ENCODE measurements around the gene LINC00237.
A peak's percentile ranks its signal among the peaks of the same experiment; 100 is the strongest.

LINC00237 gene

GRCh38 chr20:21125849-21126580 lies 19.9 kb upstream of the LINC00237 start, which contains the start of gene KIZ:
Gene KIZ, plus strand, starts transcription at chr20:21126082. Its CDS starts 34 bp downstream, at chr20:21126116.
- peak; percentile 98 for DNase-seq (ENCODE audit: low read depth in 2 of 2)

DNA sequence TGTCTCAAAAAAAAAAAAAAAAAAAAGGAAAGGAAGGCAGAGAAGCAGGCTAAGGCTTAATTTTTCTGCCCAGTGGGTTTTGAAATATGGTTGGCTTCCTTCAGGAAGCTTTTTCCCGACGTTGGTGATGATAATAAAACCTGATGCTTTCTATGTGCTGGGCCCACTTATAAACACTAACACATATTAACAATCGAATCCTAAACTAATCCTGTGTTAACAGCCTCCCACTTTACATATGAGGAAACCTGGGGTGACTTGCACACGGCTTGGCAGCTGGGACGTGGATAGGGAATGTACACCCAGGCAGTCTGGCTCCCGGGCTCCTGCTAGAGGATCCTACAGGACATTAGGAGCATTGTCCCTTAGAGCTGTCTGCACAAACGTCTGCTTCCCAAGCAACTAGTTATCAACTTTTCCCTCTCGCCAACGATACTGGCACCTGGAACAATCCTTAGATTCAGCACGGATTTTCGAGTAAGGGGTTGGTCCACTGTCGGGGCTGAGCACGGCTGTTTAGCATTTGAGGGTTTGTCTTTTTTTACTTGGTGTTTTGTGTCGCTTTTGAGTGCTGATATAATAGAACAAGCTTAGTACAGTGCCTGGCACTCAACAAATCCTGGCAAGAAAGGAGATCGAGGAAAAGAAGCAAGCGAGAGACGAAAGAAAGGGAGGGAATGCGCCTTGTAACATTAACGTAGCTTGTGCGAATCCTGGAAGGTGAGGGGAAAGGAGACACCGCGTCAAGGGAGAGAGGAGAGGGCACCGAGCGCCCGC lies 19.1 kb upstream of the LINC00237 start:
- DNase-seq (ENCODE audit: low read depth in 2 of 2), result no peak

- no peak for DNase-seq (ENCODE audit: low read depth in 2 of 2)
Measured at GRCh38 chr20:21124190-21124589, 18.0 kb upstream of the LINC00237 start.

DNA sequence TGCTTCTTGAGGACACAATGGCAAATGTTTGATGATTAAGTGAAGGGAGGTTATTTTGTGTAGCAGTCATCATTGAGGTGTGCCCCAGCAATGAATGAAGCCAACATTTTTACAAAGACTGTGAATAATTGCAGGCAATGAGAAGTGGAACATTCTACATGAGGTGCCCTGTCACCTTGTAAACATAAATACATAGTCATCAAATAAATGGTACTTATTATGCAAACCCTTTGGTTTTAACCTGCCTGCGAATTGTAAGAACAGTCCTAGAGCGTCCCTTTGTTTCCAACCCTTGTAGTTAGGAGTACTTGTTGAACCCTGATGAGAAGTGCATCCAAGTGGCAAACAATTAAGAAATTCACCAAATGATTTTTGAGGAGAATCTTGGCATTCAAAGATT lies 12.6 kb upstream of the LINC00237 start:
- DNase-seq (ENCODE audit: low read depth in 2 of 2), result no peak

DNA sequence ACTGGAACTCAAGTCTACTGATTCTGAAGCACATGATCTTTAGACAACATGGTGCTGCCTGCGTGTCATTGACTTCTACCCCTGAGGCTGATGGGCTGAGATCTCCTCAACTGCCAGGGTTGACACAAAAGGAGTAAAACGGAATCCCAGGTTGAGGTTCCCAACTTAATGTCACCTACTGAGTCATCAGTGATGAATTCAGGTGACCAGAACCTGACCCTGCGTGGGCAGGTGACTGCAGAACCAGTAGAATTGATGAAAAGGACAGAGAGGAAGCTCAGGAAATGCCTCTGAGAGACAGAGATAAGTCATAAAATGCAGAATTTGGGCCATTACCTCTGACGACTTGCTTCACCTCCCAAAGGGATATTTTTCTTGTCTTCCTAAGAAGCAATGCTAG lies 12.0 kb upstream of the LINC00237 start:
- DNase-seq (ENCODE audit: low read depth in 2 of 2), result no peak

DNA sequence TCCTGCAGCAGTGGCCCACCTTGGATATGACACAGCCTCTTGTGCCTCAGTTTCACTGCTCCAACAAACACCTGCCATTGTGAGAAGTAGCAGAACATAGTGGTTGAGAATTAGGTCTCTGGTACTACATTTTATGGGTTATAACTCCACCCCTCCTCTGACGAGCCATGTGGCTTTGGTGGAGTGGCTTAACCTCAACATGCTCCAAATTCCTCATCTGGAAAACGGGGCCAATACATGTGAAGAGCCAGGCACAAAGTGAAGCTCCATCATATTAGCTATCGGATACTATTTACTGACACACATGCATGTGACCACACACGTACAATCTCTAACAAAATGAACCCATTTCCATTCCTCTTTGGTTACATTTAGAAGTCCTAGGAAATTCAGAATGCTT lies 11.4 kb upstream of the LINC00237 start:
- DNase-seq (ENCODE audit: low read depth in 2 of 2), result no peak

DNA sequence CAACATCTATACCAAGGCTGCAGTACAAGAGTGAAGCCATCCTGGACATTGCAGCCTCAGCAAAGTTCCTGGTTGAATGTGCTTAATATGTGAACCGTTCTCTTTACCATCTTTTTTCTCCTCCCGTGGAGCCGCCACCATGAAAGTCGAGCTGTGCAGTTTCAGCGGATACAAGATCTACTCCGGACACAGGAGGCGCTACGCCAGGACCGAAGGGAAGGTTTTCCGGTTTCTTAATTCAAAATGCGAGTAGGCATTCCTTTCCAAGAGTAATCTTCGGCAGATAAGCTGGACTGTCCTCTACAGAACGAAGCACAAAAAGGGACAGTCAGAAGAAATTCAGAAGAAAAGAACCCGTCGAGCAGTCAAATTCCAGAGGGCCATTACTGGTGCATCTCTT lies 8.4 kb upstream of the LINC00237 start:
- no peak for DNase-seq (ENCODE audit: low read depth in 2 of 2)

DNA sequence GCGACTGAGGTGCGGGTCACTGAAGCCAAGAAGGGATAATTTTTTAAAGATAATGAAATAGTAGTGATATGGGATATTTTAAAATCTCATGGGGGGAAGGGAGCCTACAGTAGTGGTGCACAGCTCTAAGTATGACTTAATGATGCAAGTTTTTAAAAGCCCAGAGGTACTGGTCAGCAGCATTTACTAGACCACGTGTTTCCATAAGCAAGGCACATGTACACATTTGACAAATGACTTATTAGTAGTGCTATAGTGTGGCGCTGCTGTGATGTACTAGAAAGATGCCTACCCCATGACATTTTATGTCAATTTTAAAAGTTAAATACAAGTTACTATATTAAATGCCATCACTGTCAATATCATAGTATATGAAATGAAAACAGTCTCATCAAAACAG lies 7.5 kb upstream of the LINC00237 start:
- no peak for DNase-seq (ENCODE audit: low read depth in 2 of 2)

GRCh38 chr20:21111416-21111815 lies 5.3 kb upstream of the LINC00237 start:
- DNase-seq (ENCODE audit: low read depth in 2 of 2), result no peak

- no peak for DNase-seq (ENCODE audit: low read depth in 2 of 2)
Measured at GRCh38 chr20:21110811-21111210, 4.7 kb upstream of the LINC00237 start.

- no peak for DNase-seq (ENCODE audit: low read depth in 2 of 2)
Measured at GRCh38 chr20:21109144-21109543, 3.0 kb upstream of the LINC00237 start.

GRCh38 chr20:21105429-21106170 lies 558 bp downstream of the LINC00237 start:
- no peak for DNase-seq (ENCODE audit: low read depth in 2 of 2)

- DNase-seq (ENCODE audit: low read depth in 2 of 2), result no peak
Measured at GRCh38 chr20:21104921-21105320, 1.2 kb downstream of the LINC00237 start.

GRCh38 chr20:21104466-21104761 lies 1.7 kb downstream of the LINC00237 start:
- no peak for DNase-seq (ENCODE audit: low read depth in 2 of 2)

DNA sequence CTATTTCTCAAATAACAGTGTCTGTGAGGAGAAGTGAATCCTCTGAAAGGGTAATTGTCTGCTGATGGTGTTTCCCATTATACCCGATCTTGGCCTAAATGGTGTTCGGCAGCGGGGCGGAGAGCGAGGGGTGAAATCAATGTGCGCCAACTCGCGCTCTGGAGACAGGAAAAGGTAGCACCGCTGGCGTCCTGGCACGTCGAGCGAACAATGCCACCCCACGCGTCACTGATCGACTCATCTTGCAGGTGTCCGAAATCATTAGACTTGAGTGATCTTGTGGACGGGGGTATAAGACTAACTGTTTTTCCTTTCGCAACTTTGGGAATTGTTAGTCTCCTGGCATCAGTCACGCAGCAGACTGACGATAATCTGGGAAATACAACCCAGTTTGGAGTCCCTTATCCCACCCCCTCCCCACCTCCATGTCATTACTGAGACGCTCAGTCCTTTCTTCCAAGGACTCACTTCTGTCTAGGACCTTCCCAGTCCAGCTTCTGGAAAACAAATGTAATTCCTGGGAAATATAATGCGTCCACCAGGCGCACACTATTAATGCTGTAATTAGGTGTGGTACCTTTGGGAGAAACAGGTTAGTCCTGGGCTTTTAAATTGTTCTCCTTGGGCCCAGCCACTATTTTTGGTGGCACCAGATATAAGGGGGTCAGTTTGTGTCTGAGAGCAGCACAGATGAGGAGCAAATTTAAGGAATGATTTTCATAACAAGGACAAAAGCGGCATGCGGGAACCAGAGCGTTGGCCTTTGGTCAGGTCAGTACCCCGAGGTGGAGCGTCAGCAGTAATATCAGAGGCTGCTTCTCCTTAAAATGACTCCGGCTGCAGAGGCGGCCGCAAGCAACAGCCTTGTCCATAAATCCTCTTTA lies 2.3 kb downstream of the LINC00237 start:
- no peak for DNase-seq (ENCODE audit: low read depth in 2 of 2)

DNA sequence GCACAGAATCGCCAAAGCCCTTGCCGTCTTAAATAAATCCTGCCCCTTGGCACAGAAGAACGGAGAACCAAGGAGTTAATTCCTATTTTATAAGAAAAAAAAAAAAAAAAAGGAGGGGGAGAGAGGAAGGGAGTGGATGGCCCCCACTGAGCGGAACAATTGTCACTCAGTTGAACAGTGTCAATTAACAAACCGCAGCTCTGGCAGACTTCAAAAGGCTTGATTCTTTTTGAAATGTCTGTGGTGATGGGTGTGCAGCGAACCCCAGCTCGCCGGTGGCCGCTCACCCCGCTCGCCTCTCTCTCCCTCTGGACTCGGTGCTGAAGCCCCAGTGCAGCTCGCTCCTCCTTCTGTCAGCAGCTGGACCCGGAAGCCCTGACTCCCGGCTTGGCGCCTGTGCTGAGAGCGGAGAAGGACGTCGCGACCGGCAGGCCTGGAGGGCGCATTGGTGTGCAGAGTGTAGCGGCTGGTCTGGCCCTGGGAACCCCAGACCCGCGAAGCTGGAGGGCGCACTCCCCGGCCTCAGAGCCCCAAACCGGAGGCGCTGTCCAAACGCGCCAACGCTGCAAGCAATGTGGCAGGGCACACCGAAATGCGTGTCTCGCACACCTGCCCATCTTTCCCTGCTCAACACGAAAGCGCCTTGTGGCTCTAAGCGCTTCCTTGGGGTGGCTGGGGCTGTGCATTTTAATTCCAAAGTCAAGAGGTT lies 3.4 kb downstream of the LINC00237 start:
- DNase-seq (ENCODE audit: low read depth in 2 of 2), result no peak

- no peak for DNase-seq (ENCODE audit: low read depth in 2 of 2)
Measured at GRCh38 chr20:21101932-21102575, 4.1 kb downstream of the LINC00237 start.

DNA sequence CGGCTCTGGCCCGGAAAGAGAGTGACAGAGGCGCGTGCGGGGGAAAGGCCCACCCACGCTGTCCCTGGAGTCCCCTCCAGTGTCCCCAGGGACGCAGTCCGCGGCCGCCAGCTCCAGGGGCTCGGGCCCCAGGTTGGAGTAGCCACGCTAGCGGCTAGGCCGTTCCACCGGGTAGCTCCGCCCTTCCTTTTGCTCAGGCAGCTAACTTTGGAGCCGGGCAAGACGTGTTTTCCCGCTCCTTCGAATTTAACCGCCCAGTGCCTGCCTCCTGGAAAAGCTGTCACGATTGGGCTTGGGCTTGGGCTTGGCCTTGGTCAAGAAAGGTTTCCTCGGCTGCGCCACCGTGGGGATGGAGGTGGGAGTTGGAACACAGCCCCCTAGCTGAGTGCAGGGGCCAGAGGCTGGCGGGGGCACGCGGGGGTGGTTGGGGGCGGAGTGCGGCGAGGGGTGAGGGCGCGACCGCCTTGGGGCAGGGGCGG lies 4.7 kb downstream of the LINC00237 start:
- no peak for DNase-seq (ENCODE audit: low read depth in 2 of 2)

GRCh38 chr20:21100578-21101452 lies 5.3 kb downstream of the LINC00237 start:
- no peak for DNase-seq (ENCODE audit: low read depth in 2 of 2)
